Peyer's patch (tissue), 4 donors: Measurements from ENCODE around the gene PDP2.
A peak's percentile ranks its signal among the peaks of the same experiment; 100 is the strongest.
"Not testable (repeated sequence)": the region's sequence is repeated elsewhere in the genome, so short reads cannot be mapped to it uniquely, and the experiment has no call there.

Experiments
- POLR2A ChIP-seq, 2 donors: fragments of 450-650 bp; IDR thresholded peaks; one replicate each; pipeline ENCODE4 v1.5.1; 2017; ENCODE audit warnings: antibody characterized with exemption in 2 of 2, mild to moderate bottlenecking in 2 of 2, moderate library complexity in 2 of 2
- TF ChIP-seq, protein P1 (sequence below), 6 experiments: fragments of 450-650 bp in 4 of 6; fragments of 200-600 bp in 2 of 6; sonication (generic) in 1 of 6; IDR thresholded peaks; one replicate each; pipeline ENCODE4 v1.5.1; 2017 to 2019; ENCODE audit warnings: antibody characterized with exemption in 6 of 6, mild to moderate bottlenecking in 3 of 6, moderate library complexity in 1 of 6

DNA sequence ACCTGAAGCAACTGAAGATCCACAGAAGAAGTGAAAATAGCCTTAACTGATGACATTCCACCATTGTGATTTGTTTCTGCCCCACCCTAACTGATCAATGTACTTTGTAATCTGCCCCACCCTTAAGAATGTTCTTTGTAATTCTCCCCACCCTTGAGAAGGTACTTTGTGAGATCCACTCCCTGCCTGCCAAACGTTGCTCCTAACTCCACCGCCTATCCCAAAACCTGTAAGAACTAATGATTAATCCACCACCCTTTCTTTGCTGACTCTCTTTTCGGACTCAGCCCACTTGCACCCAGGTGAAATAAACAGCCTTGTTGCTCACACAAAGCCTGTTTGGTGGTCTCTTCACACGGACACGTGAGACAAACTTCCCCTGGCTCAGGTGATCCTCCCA is 16.4 kb downstream of the PDP2 start:
- TF ChIP-seq, protein P1, sequence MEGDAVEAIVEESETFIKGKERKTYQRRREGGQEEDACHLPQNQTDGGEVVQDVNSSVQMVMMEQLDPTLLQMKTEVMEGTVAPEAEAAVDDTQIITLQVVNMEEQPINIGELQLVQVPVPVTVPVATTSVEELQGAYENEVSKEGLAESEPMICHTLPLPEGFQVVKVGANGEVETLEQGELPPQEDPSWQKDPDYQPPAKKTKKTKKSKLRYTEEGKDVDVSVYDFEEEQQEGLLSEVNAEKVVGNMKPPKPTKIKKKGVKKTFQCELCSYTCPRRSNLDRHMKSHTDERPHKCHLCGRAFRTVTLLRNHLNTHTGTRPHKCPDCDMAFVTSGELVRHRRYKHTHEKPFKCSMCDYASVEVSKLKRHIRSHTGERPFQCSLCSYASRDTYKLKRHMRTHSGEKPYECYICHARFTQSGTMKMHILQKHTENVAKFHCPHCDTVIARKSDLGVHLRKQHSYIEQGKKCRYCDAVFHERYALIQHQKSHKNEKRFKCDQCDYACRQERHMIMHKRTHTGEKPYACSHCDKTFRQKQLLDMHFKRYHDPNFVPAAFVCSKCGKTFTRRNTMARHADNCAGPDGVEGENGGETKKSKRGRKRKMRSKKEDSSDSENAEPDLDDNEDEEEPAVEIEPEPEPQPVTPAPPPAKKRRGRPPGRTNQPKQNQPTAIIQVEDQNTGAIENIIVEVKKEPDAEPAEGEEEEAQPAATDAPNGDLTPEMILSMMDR (IDR thresholded peaks at IDR 0.05): not testable (repeated sequence)
- TF ChIP-seq POLR2A (IDR thresholded peaks at IDR 0.05): peak in 1 of 2 donors; percentile 50
